SU-DHL-6 (cell line): Measurements from ENCODE around the gene ANKRD30A.

ENCODE experiments used
- CTCF ChIP-seq: fragments of 200-600 bp; sonication (generic); IDR thresholded peaks from one replicate; pipeline ENCODE4 v1.5.1; 2017; ENCODE audit warnings: antibody characterized with exemption, mild to moderate bottlenecking, low read length, moderate library complexity; ENCODE audit not compliant: insufficient read depth, poor library complexity, severe bottlenecking
- EZH2phosphoT487 ChIP-seq: fragments of 200-600 bp; sonication (generic), shearing (Covaris generic); conservative IDR thresholded peaks from 2 replicates; pipeline ENCODE4 v1.6.1; 2018; ENCODE audit warnings: mild to moderate bottlenecking, antibody characterized with exemption, low read length, moderate library complexity, mixed read lengths

- TF ChIP-seq CTCF (no peak), EZH2phosphoT487 (no peak)
Measured at GRCh38 chr10:37225163-37225562, 99.8 kb downstream of the ANKRD30A start.
